Neural cell (in vitro differentiated cells): ENCODE measurements around the gene ASB10. TPM values are rescaled to one million over a fixed set of nuclear protein-coding genes. Genes with fewer than 3 reads are reported as not detected.

Experiments
- H2AFZ ChIP-seq: fragments of 200-600, 300-800 bp; sonication (generic), shearing (Covaris generic); 2 replicates; pipeline ENCODE4 v1.6.0; 2014; ENCODE audit warnings: low read depth, mild to moderate bottlenecking, antibody characterized with exemption, low read length, moderate library complexity
- H3F3A ChIP-seq: fragments of 200-600 bp; shearing (Covaris generic); 2 replicates; pipeline ENCODE4 v1.6.1; 2016; ENCODE audit warnings: mild to moderate bottlenecking, moderate library complexity, mixed read lengths, antibody characterized with exemption, low read length; ENCODE audit not compliant: insufficient read depth, poor library complexity, severe bottlenecking
- H3K27ac ChIP-seq: fragments of 200-600, 300-800 bp; sonication (generic), shearing (Covaris generic); 2 replicates; pipeline ENCODE4 v1.5.1; 2014; ENCODE audit warnings: mild to moderate bottlenecking, low read length, moderate library complexity
- H3K27me3 ChIP-seq: fragments of 300-800, 200-600 bp; sonication (generic), shearing (Covaris generic); 2 replicates; pipeline ENCODE4 v1.6.0; 2014; ENCODE audit warnings: mild to moderate bottlenecking, low read depth, low read length, moderate library complexity; ENCODE audit not compliant: insufficient read depth
- H3K36me3 ChIP-seq: fragments of 300-800, 200-600 bp; sonication (generic), shearing (Covaris generic); 2 replicates; pipeline ENCODE4 v1.5.1; 2014; ENCODE audit warnings: mild to moderate bottlenecking, antibody characterized with exemption, low read length, moderate library complexity; ENCODE audit not compliant: insufficient read depth
- H3K4me2 ChIP-seq: fragments of 300-800, 200-600 bp; sonication (generic), shearing (Covaris generic); 2 replicates; pipeline ENCODE4 v1.6.0; 2014; ENCODE audit warnings: mild to moderate bottlenecking, low read length
- H3K4me3 ChIP-seq: fragments of 300-800, 200-600 bp; sonication (generic), shearing (Covaris generic); 2 replicates; pipeline ENCODE4 v1.5.1; 2014; ENCODE audit warnings: mild to moderate bottlenecking, low read length, moderate library complexity
- H3K79me2 ChIP-seq: fragments of 200-600 bp; shearing (Covaris generic); replicated peaks from 2 replicates; pipeline ENCODE4 v1.6.0; 2014; ENCODE audit warnings: mild to moderate bottlenecking, low read length, moderate library complexity; ENCODE audit not compliant: insufficient read depth
- H3K9ac ChIP-seq: fragments of 300-800, 200-600 bp; sonication (generic), shearing (Covaris generic); 2 replicates; pipeline ENCODE4 v1.6.1; 2016; ENCODE audit warnings: mild to moderate bottlenecking, low read length, mixed read lengths
- H3K9me2 ChIP-seq: fragments of 200-600 bp; shearing (Covaris generic); 2 replicates; pipeline ENCODE4 v1.6.1; 2016; ENCODE audit warnings: mild to moderate bottlenecking, low read length, mixed read lengths; ENCODE audit not compliant: insufficient read depth
- H3K9me3 ChIP-seq: fragments of 200-600, 300-800 bp; sonication (generic), shearing (Covaris generic); 2 replicates; pipeline ENCODE4 v1.6.1; 2016; ENCODE audit warnings: mild to moderate bottlenecking, mixed run types, low read length, moderate library complexity, mixed read lengths
- H4K20me1 ChIP-seq: fragments of 200-600 bp; shearing (Covaris generic); 2 replicates; pipeline ENCODE4 v1.6.1; 2016; ENCODE audit warnings: mild to moderate bottlenecking, mixed run types; ENCODE audit not compliant: insufficient read depth
- CTCF ChIP-seq: fragments of 450-650 bp; IDR thresholded peaks from 2 replicates; pipeline ENCODE4 v1.5.1; 2014; ENCODE audit warnings: antibody characterized with exemption, mild to moderate bottlenecking, moderate library complexity; ENCODE audit not compliant: poor library complexity, severe bottlenecking
- EP300 ChIP-seq: fragments of 450-650 bp; conservative IDR thresholded peaks from 2 replicates; pipeline ENCODE4 v1.6.1; 2014; ENCODE audit warnings: antibody characterized with exemption, mild to moderate bottlenecking, moderate library complexity; ENCODE audit not compliant: poor library complexity, severe bottlenecking
- EZH2 ChIP-seq: fragments of 200-600, 300-800 bp; shearing (Covaris generic), sonication (generic); IDR thresholded peaks from 2 replicates; pipeline ENCODE4 v1.6.1; 2014; ENCODE audit warnings: antibody characterized with exemption, low read length, borderline replicate concordance, mild to moderate bottlenecking; ENCODE audit not compliant: insufficient read depth, poor library complexity, severe bottlenecking
- MXI1 ChIP-seq: fragments of 450-650 bp; conservative IDR thresholded peaks from 2 replicates; pipeline ENCODE4 v1.6.1; 2014; ENCODE audit warnings: antibody characterized with exemption, mild to moderate bottlenecking; ENCODE audit not compliant: poor library complexity, severe bottlenecking
- POLR2AphosphoS5 ChIP-seq: IDR thresholded peaks from 2 replicates; pipeline ENCODE4 v1.6.1; 2012
- RAD21 ChIP-seq: fragments of 450-650 bp; conservative IDR thresholded peaks from 2 replicates; pipeline ENCODE4 v1.6.1; 2014; ENCODE audit warnings: antibody characterized with exemption, mild to moderate bottlenecking, moderate library complexity
- REST ChIP-seq: IDR thresholded peaks from 2 replicates; pipeline ENCODE4 v1.6.1; 2012; ENCODE audit warnings: borderline replicate concordance
- SMC3 ChIP-seq: fragments of 450-650 bp; conservative IDR thresholded peaks from 2 replicates; pipeline ENCODE4 v1.6.1; 2014; ENCODE audit warnings: antibody characterized with exemption, mild to moderate bottlenecking, moderate library complexity; ENCODE audit not compliant: poor library complexity
- TAF1 ChIP-seq: IDR thresholded peaks from 2 replicates; pipeline ENCODE4 v1.6.1; 2012; ENCODE audit warnings: low read depth
- polyA plus RNA-seq: library from polyadenylated mRNA; depleted of rRNA; stranded (reverse); fragments of >200 nt; gene quantifications from 2 replicates; pipeline ENCODE4 v1.2.3, GENCODE V29; 2014

The ASB10 gene
- polyA plus RNA-seq, 1 donor from 2014 or later, result not detected

GRCh38 chr7:151133986-151134742 is 52.9 kb downstream of the ASB10 start:
- H3K9ac ChIP-seq, result no peak overlapping the region
- no peaks in the 10 kb centered on the region for H3F3A ChIP-seq
- H3K9me3 ChIP-seq, result no peaks in the 10 kb centered on the region
- H2AFZ ChIP-seq, result no peak overlapping the region
- no peak for TF ChIP-seq RAD21
- TF ChIP-seq SMC3, result no peak
- TF ChIP-seq EZH2, result no peak
- no peak for TF ChIP-seq CTCF
- TF ChIP-seq REST, result no peak
- TF ChIP-seq MXI1, result no peak
- TF ChIP-seq TAF1, result no peak
- TF ChIP-seq POLR2AphosphoS5, result no peak
- TF ChIP-seq EP300, result no peak
- H3K27me3 ChIP-seq, result no peaks in the 10 kb centered on the region
- H3K4me2 ChIP-seq, result no peak overlapping the region
- no peaks in the 10 kb centered on the region for H4K20me1 ChIP-seq
- H3K79me2 ChIP-seq, result no peaks in the 10 kb centered on the region
- no peaks in the 10 kb centered on the region for H3K36me3 ChIP-seq
- H3K4me3 ChIP-seq, result no peak overlapping the region
- no peak overlapping the region for H3K27ac ChIP-seq
- H3K9me2 ChIP-seq, result no peaks in the 10 kb centered on the region

DNA sequence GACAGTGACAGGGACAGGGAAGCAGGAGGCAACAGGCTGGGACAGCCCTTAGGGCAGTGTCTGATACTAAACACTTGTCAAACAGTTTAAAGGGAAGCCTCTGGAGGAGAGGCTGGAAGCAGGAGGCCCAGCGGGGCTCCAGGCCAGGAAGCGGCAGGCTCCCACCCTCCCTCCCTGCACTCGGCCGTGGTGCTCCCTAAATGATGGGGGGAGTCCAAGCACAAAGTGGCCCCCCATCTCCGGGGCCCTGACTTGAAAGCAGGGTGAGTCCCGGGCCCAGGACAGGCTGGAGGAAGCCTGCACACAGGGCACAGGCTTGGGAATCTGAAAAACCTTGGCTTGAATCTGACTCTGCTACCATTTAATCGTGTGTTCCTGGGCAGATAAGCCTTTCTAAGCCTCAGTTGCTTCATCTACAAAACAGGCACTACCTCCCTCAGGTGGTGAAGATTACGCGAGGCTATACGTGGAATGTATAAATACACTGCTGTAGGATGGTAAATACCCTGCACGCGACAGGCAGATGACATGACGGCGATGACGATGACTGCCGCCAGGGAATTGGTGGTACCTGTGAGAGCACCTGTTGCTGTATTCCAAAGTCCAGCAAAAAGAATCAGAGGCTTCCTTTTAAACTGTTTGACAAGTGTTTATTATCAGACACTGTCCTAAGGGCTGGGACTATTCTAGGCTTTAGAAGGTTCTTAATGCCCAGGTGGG is 53.6 kb downstream of the ASB10 start:
- no peaks in the 10 kb centered on the region for H3K9me2 ChIP-seq
- no peaks in the 10 kb centered on the region for H3K36me3 ChIP-seq
- no peaks in the 10 kb centered on the region for H4K20me1 ChIP-seq
- no peak overlapping the region for H2AFZ ChIP-seq
- no peak overlapping the region for H3K4me3 ChIP-seq
- no peaks in the 10 kb centered on the region for H3K79me2 ChIP-seq
- H3K9me3 ChIP-seq, result no peaks in the 10 kb centered on the region
- no peak overlapping the region for H3K9ac ChIP-seq
- no peak overlapping the region for H3K27ac ChIP-seq
- no peaks in the 10 kb centered on the region for H3F3A ChIP-seq
- TF ChIP-seq POLR2AphosphoS5 (no peak), REST (no peak), EP300 (no peak), SMC3 (no peak)
- H3K4me2 ChIP-seq, result no peak overlapping the region
- no peaks in the 10 kb centered on the region for H3K27me3 ChIP-seq
